OCI-LY1 (cell line): ENCODE data around the gene NKAIN2.

Experiments
- EZH2 ChIP-seq: fragments of 200-600 bp; sonication (generic), shearing (Covaris generic); IDR thresholded peaks from 2 replicates; pipeline ENCODE4 v1.8.0; 2017; ENCODE audit warnings: borderline replicate concordance, mixed run types, mild to moderate bottlenecking, antibody characterized with exemption, low read length, moderate library complexity, mixed read lengths
- TF ChIP-seq, protein P1 (sequence below): fragments of 200-600 bp; sonication (generic), shearing (Covaris generic); IDR thresholded peaks from 2 replicates; pipeline ENCODE4 v1.5.1; 2017; ENCODE audit warnings: mild to moderate bottlenecking, antibody characterized with exemption, low read length, moderate library complexity, mixed read lengths

DNA sequence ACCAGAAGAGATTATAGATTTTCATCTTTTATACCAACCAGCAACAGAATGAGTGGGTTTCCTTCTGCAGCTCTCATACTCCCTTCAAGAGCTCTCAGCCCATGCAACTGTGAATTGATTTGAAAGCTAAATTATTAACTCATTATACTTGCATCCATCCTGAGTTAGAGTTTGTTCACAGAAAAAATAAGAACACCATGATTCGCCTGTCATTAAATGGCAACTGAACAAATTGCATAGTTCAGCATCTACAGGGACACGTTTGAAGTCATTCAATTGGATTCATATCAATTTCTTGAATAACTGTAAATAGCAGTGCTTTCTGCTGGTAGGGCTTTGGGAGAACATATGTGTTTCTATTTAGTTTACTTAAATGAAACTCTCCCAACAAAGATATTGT, 65.7 kb downstream of the NKAIN2 start:
- TF ChIP-seq, protein P1, sequence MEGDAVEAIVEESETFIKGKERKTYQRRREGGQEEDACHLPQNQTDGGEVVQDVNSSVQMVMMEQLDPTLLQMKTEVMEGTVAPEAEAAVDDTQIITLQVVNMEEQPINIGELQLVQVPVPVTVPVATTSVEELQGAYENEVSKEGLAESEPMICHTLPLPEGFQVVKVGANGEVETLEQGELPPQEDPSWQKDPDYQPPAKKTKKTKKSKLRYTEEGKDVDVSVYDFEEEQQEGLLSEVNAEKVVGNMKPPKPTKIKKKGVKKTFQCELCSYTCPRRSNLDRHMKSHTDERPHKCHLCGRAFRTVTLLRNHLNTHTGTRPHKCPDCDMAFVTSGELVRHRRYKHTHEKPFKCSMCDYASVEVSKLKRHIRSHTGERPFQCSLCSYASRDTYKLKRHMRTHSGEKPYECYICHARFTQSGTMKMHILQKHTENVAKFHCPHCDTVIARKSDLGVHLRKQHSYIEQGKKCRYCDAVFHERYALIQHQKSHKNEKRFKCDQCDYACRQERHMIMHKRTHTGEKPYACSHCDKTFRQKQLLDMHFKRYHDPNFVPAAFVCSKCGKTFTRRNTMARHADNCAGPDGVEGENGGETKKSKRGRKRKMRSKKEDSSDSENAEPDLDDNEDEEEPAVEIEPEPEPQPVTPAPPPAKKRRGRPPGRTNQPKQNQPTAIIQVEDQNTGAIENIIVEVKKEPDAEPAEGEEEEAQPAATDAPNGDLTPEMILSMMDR, result no peak
- no peak for TF ChIP-seq EZH2
